T-helper 2 cell treated with Interferon-gamma antibody and Interleukin-4, amounts not matched to agents 5 μg/mL and 100 μg/mL, for 36 hours (primary cell): ENCODE measurements around the gene NAMPT.
"Not testable (repeated sequence)": the region's sequence is repeated elsewhere in the genome, so short reads cannot be mapped to it uniquely, and the experiment has no call there.

ENCODE experiments used
- DNase-seq: peaks from one replicate; pipeline ENCODE4 v3.0.0; 2021; ENCODE audit warnings: low spot score
- H3K27ac Mint-ChIP-seq: one replicate; pipeline ENCODE4 v1.8.0; 2021; ENCODE audit warnings: mild to moderate bottlenecking, mixed read lengths
- H3K27me3 Mint-ChIP-seq: one replicate; pipeline ENCODE4 v1.8.0; 2021; ENCODE audit warnings: low read depth, mixed read lengths
- H3K36me3 Mint-ChIP-seq: one replicate; pipeline ENCODE4 v1.8.0; 2021; ENCODE audit warnings: low read depth, mixed read lengths
- H3K4me1 Mint-ChIP-seq: one replicate; pipeline ENCODE4 v1.8.0; 2021; ENCODE audit warnings: low read depth, mixed read lengths
- H3K4me3 Mint-ChIP-seq: one replicate; pipeline ENCODE4 v1.8.0; 2022; ENCODE audit warnings: mild to moderate bottlenecking, moderate library complexity, mixed read lengths
- H3K9me3 Mint-ChIP-seq: one replicate; pipeline ENCODE4 v1.8.0; 2021; ENCODE audit warnings: mixed read lengths

NAMPT gene

DNA sequence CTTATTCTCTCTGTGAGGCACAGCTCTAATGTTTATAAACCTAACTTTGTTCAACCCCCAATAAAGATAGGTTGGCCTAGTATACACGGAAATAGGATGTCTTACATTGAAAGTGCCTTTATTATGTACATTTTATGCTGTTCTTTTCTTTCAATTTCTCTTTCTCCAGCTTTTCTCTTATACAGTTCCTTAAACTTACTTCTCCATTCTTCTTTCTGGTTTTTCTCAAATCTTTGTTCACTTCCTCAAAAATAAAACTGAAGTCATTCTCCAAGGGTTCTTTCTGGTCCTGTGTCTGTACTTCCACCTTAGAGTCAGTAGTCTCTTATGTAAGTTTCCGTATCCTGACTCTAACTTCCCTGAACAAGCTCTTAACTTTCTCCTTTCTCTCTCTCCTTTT lies 29.2 kb upstream of the NAMPT start:
- Mint-ChIP-seq H3K4me1 (peaks cover 10% of the 10 kb centered on the region), H3K36me3 (no peaks in the 10 kb centered on the region)

DNA sequence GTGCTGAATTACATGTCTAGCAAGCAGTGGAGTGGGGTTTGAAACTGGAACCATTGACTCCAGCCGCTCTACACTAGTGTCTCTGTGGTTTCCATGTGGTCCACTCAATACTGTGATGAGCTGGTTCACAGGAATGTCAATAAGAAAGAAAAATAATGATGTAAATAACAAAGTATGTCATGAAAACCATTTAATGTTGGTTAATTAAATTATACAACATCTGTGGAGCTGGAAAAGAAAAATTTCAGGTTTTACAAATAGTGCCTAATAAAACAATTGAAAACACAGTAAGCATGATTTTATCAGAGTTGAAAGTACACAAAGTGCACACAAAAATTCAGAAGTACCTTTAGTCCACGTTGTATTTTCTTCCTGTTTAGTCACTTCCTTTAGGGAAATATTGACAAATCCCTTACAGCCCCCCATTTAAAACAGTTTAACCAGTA lies 28.7 kb upstream of the NAMPT start:
- peaks cover 2% of the 10 kb centered on the region for H3K27me3 Mint-ChIP-seq
- H3K9me3 Mint-ChIP-seq = no peaks in the 10 kb centered on the region
- H3K36me3 Mint-ChIP-seq = no peaks in the 10 kb centered on the region
- no peak overlapping the region for H3K27ac Mint-ChIP-seq
- DNase-seq = no peak
- peaks cover 10% of the 10 kb centered on the region for H3K4me1 Mint-ChIP-seq
- no peak overlapping the region for H3K4me3 Mint-ChIP-seq

More for the DNA sequence above, 29.2 kb upstream of the NAMPT start:
- DNase-seq = no peak
- Mint-ChIP-seq H3K4me3 (no peak overlapping the region), H3K27me3 (peaks cover 2% of the 10 kb centered on the region), H3K9me3 (no peaks in the 10 kb centered on the region), H3K27ac (no peak overlapping the region)

DNA sequence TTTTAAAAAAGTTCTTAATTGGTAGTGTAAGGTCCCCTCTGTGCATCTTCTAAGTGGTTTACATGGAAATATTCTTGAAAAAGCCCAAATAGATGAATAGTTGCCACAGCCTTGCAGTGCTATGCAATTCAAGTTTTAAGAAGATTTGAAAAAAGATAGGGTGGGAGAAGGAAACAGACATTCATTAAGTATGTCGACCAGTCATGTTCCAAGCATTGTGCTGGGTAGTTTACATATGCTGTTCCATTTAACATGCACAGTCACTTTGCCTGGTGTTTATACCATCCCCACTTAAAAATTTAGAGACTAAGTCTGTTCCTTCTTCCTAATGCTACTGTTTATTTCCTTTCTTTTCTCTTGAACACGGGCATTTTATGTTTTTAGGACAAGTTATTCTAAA lies 28.1 kb upstream of the NAMPT start:
- Mint-ChIP-seq H3K4me3 (no peak overlapping the region), H3K27ac (no peak overlapping the region), H3K4me1 (peaks cover 10% of the 10 kb centered on the region), H3K9me3 (no peaks in the 10 kb centered on the region), H3K27me3 (peaks cover 2% of the 10 kb centered on the region), H3K36me3 (no peaks in the 10 kb centered on the region)
- no peak for DNase-seq

DNA sequence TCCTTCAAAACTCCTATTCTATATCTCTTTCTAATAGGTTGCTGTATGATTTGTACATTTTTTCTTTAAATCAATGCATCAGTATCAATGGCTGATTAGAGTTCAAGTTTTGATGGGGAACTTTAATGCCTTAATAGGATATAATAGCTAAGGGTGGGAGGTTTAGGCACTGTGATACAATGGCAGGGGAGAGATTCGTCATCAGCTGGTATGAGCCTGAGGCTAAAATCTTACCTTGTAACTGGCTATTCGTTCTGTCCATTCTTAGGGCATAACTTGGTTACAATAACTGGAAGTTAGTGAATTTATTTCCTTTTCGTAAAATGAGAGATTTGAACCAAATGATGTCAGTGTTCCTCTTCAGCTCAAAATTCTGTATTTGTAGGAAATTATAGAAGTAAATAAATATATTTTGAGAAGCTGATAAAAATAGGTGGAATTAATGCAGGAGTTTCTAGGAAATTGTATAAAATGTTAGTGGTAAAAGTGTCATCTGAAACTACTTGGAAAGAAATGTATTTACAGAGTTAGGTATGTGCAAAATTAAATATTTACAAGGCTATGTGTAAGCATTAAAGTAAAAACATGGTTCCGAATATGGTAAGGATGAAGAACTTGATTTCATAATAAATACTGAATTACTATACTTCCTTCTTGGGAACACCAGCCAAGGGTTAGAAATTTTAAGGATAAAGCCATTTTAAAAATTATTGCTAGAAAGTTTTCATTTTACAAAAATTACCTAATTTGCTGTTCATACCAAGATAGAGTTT lies 27.5 kb upstream of the NAMPT start:
- Mint-ChIP-seq H3K36me3 (no peaks in the 10 kb centered on the region), H3K4me3 (no peak overlapping the region), H3K27me3 (no peaks in the 10 kb centered on the region), H3K9me3 (no peaks in the 10 kb centered on the region), H3K4me1 (peaks cover 10% of the 10 kb centered on the region), H3K27ac (no peak overlapping the region)
- DNase-seq = no peak

DNA sequence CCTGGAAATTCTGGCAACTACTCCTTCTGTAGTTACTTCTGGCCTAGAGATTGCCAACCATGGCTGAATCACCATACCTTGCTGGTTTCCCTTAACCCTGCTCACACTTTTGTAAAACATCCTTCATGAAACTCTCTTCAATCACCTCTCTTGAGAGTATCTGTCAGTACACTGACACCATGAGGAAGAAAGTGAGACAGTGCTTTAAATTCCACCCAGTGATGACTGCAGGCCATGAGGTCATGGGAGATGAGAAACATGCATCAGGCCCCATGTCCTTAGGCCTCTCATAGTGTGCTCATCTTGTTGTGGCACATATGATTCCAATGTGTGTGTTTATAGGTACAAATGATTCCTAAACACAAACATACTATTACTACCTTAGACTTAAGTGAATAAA lies 24.6 kb upstream of the NAMPT start:
- DNase-seq = no peak
- no peaks in the 10 kb centered on the region for H3K36me3 Mint-ChIP-seq
- no peaks in the 10 kb centered on the region for H3K9me3 Mint-ChIP-seq
- H3K4me3 Mint-ChIP-seq = no peak overlapping the region
- no peak overlapping the region for H3K27ac Mint-ChIP-seq
- peaks cover 5% of the 10 kb centered on the region for H3K4me1 Mint-ChIP-seq
- H3K27me3 Mint-ChIP-seq = no peaks in the 10 kb centered on the region

DNA sequence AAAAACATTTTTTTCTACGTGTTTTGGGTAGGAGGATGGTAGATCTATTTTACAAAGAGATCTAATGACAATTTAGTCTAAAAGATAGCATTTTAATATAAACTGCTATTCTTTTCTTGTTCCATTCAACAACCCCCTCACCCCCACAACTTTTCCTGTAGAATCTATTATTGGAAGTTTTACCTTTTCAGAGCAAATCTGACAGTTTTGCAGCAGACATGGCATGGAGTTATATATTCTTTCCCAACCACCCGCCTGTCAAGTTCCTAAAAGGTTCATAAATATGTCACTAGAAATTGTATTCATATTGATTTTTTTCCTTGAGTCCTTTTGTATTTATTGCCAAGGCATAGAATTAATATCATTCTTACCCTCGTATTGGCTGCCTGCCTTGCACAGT lies 21.5 kb upstream of the NAMPT start:
- no peak overlapping the region for H3K4me3 Mint-ChIP-seq
- no peaks in the 10 kb centered on the region for H3K27me3 Mint-ChIP-seq
- no peak overlapping the region for H3K27ac Mint-ChIP-seq
- H3K4me1 Mint-ChIP-seq = no peaks in the 10 kb centered on the region
- DNase-seq = no peak
- H3K9me3 Mint-ChIP-seq = peaks cover 22% of the 10 kb centered on the region
- no peaks in the 10 kb centered on the region for H3K36me3 Mint-ChIP-seq

DNA sequence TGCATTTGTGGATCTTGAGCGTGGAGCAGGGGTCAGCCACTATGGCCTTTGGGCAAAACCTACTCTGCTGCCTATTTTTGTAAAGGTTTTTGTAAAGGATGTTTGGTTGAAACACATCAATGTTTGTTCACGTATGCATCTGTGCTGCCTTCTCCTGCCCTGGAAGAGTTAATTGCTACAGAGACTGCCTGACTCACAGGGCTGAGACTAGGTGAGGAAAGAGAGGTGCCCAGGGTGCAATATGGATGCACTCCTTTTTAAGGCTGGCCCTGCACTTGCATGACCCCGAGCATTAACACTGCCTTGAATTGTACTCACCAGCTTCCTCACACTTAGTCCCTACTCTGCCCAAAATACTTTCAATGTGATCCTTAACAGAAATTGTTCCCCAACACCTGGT lies 20.9 kb upstream of the NAMPT start:
- H3K27me3 Mint-ChIP-seq = no peaks in the 10 kb centered on the region
- H3K4me3 Mint-ChIP-seq = no peak overlapping the region
- no peak for DNase-seq
- no peak overlapping the region for H3K27ac Mint-ChIP-seq
- no peaks in the 10 kb centered on the region for H3K36me3 Mint-ChIP-seq
- peaks cover 27% of the 10 kb centered on the region for H3K9me3 Mint-ChIP-seq
- no peaks in the 10 kb centered on the region for H3K4me1 Mint-ChIP-seq

DNA sequence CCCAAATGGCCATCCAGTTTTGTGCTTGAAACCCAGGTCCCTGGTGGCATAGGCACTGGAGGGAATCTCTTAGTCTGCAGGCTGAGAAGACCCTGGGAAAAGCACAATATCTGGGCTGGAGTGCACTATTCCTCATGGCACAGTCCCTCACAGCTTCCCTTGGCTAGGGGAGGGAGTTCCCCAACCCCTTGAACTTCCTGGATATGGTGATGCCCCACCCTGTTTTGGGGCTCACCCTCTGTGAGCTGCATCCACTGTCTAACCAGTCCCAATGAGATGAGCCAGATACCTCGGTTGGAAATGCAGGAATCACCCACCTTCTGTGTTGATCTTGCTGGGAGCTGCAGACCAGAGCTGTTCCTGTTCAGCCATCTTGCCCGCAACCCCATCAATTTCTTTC lies 19.8 kb upstream of the NAMPT start:
- DNase-seq = no peak
- Mint-ChIP-seq H3K4me1 (no peaks in the 10 kb centered on the region), H3K9me3 (peaks cover 35% of the 10 kb centered on the region), H3K27ac (no peak overlapping the region), H3K27me3 (peaks cover 4% of the 10 kb centered on the region), H3K36me3 (no peaks in the 10 kb centered on the region), H3K4me3 (no peak overlapping the region)

DNA sequence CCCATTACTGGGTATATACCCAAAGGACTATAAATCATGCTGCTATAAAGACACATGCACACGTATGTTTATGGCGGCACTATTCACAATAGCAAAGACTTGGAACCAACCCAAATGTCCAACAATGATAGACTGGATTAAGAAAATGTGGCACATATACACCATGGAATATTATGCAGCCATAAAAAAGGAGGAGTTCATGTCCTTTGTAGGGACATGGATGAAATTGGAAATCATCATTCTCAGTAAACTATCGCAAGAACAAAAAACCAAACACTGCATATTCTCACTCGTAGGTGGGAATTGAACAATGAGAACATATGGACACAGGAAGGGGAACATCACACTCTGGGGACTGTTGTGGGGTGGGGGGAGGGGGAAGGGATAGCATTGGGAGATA lies 13.8 kb upstream of the NAMPT start:
- not testable (repeated sequence) for H3K27me3 Mint-ChIP-seq, H3K27ac Mint-ChIP-seq, DNase-seq, H3K36me3 Mint-ChIP-seq, H3K4me3 Mint-ChIP-seq, H3K4me1 Mint-ChIP-seq
- H3K9me3 Mint-ChIP-seq = peaks cover 50% of the 10 kb centered on the region

DNA sequence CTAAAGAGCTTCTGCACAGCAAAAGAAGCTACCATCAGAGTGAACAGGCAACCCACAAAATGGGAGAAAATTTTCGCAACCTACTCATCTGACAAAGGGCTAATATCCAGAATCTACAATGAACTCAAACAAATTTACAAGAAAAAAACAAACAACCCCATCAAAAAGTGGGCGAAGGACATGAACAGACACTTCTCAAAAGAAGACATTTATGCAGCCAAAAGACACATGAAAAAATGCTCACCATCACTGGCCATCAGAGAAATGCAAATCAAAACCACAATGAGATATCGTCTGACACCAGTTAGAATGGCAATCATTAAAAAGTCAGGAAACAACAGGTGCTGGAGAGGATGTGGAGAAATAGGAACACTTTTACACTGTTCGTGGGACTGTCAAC lies 13.4 kb upstream of the NAMPT start:
- H3K36me3 Mint-ChIP-seq, H3K27me3 Mint-ChIP-seq, H3K4me1 Mint-ChIP-seq, H3K4me3 Mint-ChIP-seq, H3K27ac Mint-ChIP-seq, DNase-seq: not testable (repeated sequence)
- H3K9me3 Mint-ChIP-seq = peaks cover 46% of the 10 kb centered on the region

DNA sequence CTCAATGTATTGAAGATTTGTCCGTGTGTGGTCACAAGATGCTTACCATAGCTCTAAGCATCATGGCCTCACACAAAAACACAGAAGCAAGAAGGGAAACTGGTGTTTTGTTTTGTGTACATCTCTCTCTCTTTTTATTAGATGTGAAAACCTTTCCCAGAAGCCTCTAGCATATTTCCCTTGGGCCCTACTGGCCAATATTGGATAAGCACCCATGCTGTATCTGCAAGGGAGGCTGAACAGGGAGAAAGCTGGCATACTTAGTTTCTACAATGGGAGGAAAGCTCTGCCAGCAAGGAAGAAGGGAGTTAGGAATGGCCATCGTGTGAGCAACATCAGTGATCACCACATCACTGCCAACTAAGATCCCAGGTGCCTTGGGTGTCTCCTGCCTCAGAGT lies 9.6 kb upstream of the NAMPT start:
- Mint-ChIP-seq H3K27ac (no peak overlapping the region), H3K27me3 (no peaks in the 10 kb centered on the region), H3K4me3 (no peak overlapping the region), H3K9me3 (peaks cover 15% of the 10 kb centered on the region), H3K4me1 (peaks cover 5% of the 10 kb centered on the region), H3K36me3 (no peaks in the 10 kb centered on the region)
- no peak for DNase-seq

DNA sequence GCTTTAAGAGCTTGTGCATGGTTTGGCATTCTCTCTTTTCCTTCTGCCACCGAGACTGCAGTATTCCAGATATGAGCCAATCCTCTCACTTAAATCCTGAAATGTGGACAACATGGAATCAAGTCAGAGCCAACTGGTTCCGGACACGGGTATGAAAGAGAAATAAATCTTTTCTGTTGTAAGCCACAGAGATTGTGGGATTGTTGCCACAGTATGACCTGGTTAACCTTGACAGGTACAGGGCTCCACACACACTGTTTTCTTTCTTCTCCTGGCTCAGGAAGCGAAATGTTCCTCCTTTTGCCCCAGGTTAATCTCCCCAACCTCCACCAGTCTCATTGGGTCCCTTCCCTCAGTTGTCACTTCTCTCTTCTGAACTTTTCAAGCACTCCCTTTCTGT lies 6.5 kb upstream of the NAMPT start:
- Mint-ChIP-seq H3K27ac (no peak overlapping the region), H3K27me3 (no peaks in the 10 kb centered on the region), H3K4me1 (peaks cover 8% of the 10 kb centered on the region), H3K9me3 (peaks cover 13% of the 10 kb centered on the region), H3K4me3 (no peak overlapping the region), H3K36me3 (no peaks in the 10 kb centered on the region)
- no peak for DNase-seq

DNA sequence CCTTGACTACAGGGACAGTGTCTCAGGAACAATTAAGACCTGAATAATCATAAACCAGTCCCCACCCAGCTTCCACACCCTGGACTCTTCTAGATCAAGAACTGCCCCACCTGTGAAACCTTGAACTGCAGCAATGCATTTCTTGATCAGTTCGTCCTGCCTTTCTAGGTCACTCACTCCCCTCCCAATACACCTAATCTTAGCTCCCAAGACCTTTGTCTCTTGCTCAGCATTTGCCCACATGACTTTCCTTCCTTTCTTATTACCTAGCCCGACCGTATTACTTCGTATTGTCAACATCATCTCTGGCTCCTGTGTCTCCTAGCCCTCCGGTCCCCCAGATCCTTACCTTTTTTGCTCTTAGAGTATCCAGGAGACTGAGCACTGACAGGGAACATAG lies 5.5 kb upstream of the NAMPT start:
- Mint-ChIP-seq H3K27ac (no peak overlapping the region), H3K4me3 (no peak overlapping the region), H3K9me3 (peaks cover 13% of the 10 kb centered on the region), H3K36me3 (no peaks in the 10 kb centered on the region), H3K27me3 (no peaks in the 10 kb centered on the region), H3K4me1 (peaks cover 15% of the 10 kb centered on the region)
- no peak for DNase-seq

DNA sequence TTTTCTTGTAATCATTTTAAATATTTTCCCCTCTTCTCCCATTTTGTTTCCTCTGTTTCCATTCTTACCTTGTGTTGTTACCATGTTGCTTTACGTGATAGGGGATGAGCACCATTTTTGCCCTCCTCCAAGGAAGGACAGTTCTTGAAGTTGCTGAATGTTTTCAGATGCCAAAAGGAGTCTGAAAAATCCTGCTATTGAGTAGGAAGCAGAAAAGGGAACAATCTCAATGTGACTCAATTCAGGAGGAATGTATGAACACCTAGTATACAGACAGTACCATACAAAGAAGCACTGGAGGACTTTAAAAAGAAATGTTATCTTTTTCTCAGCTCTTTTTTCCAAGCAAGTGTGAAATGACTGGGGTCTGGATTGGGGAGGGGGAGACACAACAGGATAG lies 5.1 kb upstream of the NAMPT start:
- Mint-ChIP-seq H3K27ac (no peak overlapping the region), H3K27me3 (no peaks in the 10 kb centered on the region), H3K9me3 (peaks cover 12% of the 10 kb centered on the region), H3K4me1 (peaks cover 15% of the 10 kb centered on the region), H3K36me3 (no peaks in the 10 kb centered on the region), H3K4me3 (no peak overlapping the region)
- DNase-seq = no peak

DNA sequence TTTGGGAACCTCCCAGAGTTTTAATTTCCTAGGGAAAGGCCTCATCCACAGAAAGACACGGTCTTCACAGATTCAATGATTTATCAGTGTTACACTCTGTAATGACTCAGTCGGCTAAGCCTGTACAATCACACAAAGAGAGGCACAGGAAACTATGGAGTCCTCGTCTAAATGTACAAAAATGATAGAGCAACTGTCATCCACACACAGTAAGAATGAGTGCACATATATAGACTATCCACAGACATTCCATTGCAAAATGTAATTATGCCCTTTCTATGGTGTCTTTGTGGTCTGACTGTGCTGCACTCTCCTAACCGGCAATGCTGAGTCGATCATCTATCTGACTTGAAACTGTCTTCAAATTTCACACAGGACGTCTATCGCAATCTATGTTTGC lies 3.5 kb upstream of the NAMPT start:
- Mint-ChIP-seq H3K4me1 (peaks cover 21% of the 10 kb centered on the region), H3K4me3 (no peak overlapping the region), H3K9me3 (no peaks in the 10 kb centered on the region), H3K36me3 (peaks cover 5% of the 10 kb centered on the region), H3K27ac (no peak overlapping the region), H3K27me3 (no peaks in the 10 kb centered on the region)
- DNase-seq = no peak
